GM23338 (cell line): ENCODE data around the gene PHF1. TPM values are rescaled to one million over a fixed set of nuclear protein-coding genes. Genes with fewer than 3 reads are reported as not detected.
A peak's percentile ranks its signal among the peaks of the same experiment; 100 is the strongest.

Experiments
- ATAC-seq: fragments of 200-7000 bp; cut with Tn5 transposase; 3 replicates; pipeline ENCODE4 v1.9.1; 2020
- DNase-seq: peaks from one replicate; pipeline ENCODE4 v3.0.0-alpha.2; 2015; ENCODE audit warnings: low spot score
- H2AFZ ChIP-seq: fragments of 200-600 bp; sonication (generic); 2 replicates; pipeline ENCODE4 v1.8.0; 2016; ENCODE audit warnings: antibody characterized with exemption, mild to moderate bottlenecking, moderate library complexity
- H3F3A ChIP-seq: fragments of 200-600 bp; sonication (generic); replicated peaks from 2 replicates; pipeline ENCODE4 v1.8.0; 2017; ENCODE audit warnings: antibody characterized with exemption, mixed run types, low read depth
- H3K27ac ChIP-seq: fragments of 200-600 bp; sonication (generic); 2 replicates; pipeline ENCODE4 v1.6.1; 2016; ENCODE audit warnings: low read depth
- H3K27me3 ChIP-seq: fragments of 200-600 bp; sonication (generic); 2 replicates; pipeline ENCODE4 v1.8.0; 2016; ENCODE audit warnings: mild to moderate bottlenecking, mixed run types, moderate library complexity; ENCODE audit not compliant: insufficient read depth
- H3K36me3 ChIP-seq: fragments of 200-600 bp; sonication (generic); 2 replicates; pipeline ENCODE4 v1.8.0; 2016; ENCODE audit warnings: mild to moderate bottlenecking; ENCODE audit not compliant: insufficient read depth
- H3K4me1 ChIP-seq: fragments of 200-600 bp; sonication (generic); 2 replicates; pipeline ENCODE4 v1.8.0; 2016; ENCODE audit warnings: mild to moderate bottlenecking, moderate library complexity; ENCODE audit not compliant: insufficient read depth
- H3K4me2 ChIP-seq: fragments of 200-600 bp; sonication (generic); 2 replicates; pipeline ENCODE4 v1.7.1; 2017; ENCODE audit warnings: mixed run types
- H3K4me3 ChIP-seq: fragments of 200-600 bp; sonication (generic); 2 replicates; pipeline ENCODE4 v1.6.1; 2016; ENCODE audit warnings: mixed run types
- H3K79me2 ChIP-seq: fragments of 200-600 bp; sonication (generic); replicated peaks from 2 replicates; pipeline ENCODE4 v1.8.0; 2017; ENCODE audit warnings: mild to moderate bottlenecking; ENCODE audit not compliant: insufficient read depth
- H3K9me2 ChIP-seq: fragments of 200-600 bp; sonication (generic); 2 replicates; pipeline ENCODE4 v1.8.0; 2017; ENCODE audit not compliant: insufficient read depth
- H4K20me1 ChIP-seq: fragments of 200-600 bp; sonication (generic); replicated peaks from 2 replicates; pipeline ENCODE4 v1.8.0; 2017; ENCODE audit warnings: mild to moderate bottlenecking; ENCODE audit not compliant: insufficient read depth
- H3K27ac Mint-ChIP-seq: 2 replicates; pipeline ENCODE4 v1.8.0; 2020; ENCODE audit warnings: inconsistent platforms, mild to moderate bottlenecking, moderate library complexity, mixed read lengths
- H3K27me3 Mint-ChIP-seq: 3 replicates; pipeline ENCODE4 v1.8.0; 2022; ENCODE audit warnings: low read depth, mild to moderate bottlenecking, moderate library complexity, mixed read lengths, inconsistent platforms; ENCODE audit not compliant: insufficient read depth, poor library complexity
- H3K36me3 Mint-ChIP-seq: 3 replicates; pipeline ENCODE4 v1.8.0; 2021; ENCODE audit warnings: low read depth, mild to moderate bottlenecking, inconsistent platforms, moderate library complexity, mixed read lengths
- H3K4me1 Mint-ChIP-seq: 3 replicates; pipeline ENCODE4 v1.8.0; 2020; ENCODE audit warnings: mild to moderate bottlenecking, inconsistent platforms, mixed read lengths
- H3K4me3 Mint-ChIP-seq: 3 replicates; pipeline ENCODE4 v1.8.0; 2021; ENCODE audit warnings: moderate library complexity, mild to moderate bottlenecking, inconsistent platforms, mixed read lengths
- H3K9me3 Mint-ChIP-seq: 3 replicates; pipeline ENCODE4 v1.8.0; 2020; ENCODE audit warnings: moderate library complexity, mild to moderate bottlenecking, inconsistent platforms, mixed read lengths
- EZH2 ChIP-seq: fragments of 200-600 bp; sonication (generic); IDR thresholded peaks from one replicate; pipeline ENCODE4 v1.8.0; 2017; ENCODE audit warnings: antibody characterized with exemption, mild to moderate bottlenecking, low read depth; ENCODE audit not compliant: unreplicated experiment
- EZH2phosphoT487 ChIP-seq: fragments of 200-600 bp; sonication (generic); IDR thresholded peaks from one replicate; pipeline ENCODE4 v1.8.1; 2018; ENCODE audit warnings: antibody characterized with exemption; ENCODE audit not compliant: unreplicated experiment
- ZNF114 ChIP-seq: fragments of 250-450 bp; sonication (Bioruptor Pico); IDR thresholded peaks from 2 replicates; pipeline ENCODE4 v1.5.0; 2020; ENCODE audit warnings: mild to moderate bottlenecking, moderate library complexity
- polyA plus RNA-seq: library from polyadenylated mRNA; unstranded; fragments of >200 nt; fragmentation: Nextera tagmentation; extraction: Ambion mirVana; gene quantifications from 2 replicates; pipeline ENCODE4 v1.2.1, GENCODE V29; 2016
- total RNA-seq: library from RNA; depleted of rRNA; stranded (reverse); fragments of >200 nt; shearing (Covaris generic); gene quantifications from 2 replicates; pipeline ENCODE4 v1.2.3, GENCODE V29; 2014
- TF ChIP-seq, protein P1 (sequence below): fragments of 250-450 bp; sonication (Bioruptor Pico); IDR thresholded peaks from 2 replicates; pipeline ENCODE4 v1.5.0; 2020; ENCODE audit warnings: mild to moderate bottlenecking, moderate library complexity
- TF ChIP-seq, protein P2 (sequence below): IDR thresholded peaks from 2 replicates; pipeline ENCODE4 v1.6.1; 2016; ENCODE audit warnings: antibody characterized with exemption

The PHF1 gene
- total and polyA plus RNA-seq, 2 experiments from 2014 or later: 29.4 to 46.7 TPM

DNA sequence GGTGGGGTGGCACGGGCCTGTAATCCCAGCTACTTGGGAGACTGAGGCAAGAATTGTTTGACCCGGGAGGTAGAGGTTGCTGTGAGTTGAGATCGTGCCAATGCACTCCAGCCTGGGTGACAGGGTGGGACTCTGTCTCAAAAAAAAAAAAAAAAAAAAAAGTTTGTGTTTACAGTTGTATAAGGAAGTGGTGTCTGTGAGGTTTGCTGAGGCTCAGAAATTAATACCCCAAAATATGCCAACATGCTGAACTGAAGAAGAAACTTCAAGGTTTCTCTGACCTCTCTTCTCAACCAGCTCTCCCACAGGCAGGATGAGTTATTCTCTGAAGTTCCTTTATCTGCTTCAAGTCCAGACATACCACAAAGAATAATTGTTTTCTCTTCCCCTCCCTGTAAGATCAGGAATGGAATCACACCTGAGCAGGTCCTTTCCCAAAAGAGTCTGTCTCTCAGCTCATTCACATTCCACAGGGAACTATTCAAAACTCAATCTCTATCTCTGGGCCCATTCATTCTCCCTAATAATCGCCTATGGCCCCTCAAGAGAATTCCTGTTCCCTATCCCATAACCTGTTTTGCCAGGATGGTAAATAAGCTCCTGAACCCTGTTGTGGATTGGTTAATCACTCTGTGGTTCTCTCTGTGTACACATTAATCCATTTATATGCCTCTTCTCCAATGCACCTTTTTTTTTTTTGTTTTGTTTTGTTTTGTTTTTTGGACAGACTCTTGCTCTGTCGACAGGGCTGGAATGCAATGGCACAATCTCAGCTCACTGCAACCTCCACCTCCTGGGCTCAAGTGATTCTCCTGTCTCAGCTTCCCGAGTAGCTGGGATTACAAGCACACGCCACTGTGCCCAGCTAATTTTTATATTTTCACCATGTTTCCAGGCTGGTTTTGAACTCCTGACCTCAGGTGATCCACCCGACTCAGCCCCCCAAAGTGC, 36.6 kb upstream of the PHF1 start:
- H3K27me3 ChIP-seq: no peaks in the 10 kb centered on the region
- TF ChIP-seq EZH2 (no peak), EZH2phosphoT487 (no peak), ZNF114 (CRISPR knock-in tag) (no peak)
- TF ChIP-seq, protein P1, sequence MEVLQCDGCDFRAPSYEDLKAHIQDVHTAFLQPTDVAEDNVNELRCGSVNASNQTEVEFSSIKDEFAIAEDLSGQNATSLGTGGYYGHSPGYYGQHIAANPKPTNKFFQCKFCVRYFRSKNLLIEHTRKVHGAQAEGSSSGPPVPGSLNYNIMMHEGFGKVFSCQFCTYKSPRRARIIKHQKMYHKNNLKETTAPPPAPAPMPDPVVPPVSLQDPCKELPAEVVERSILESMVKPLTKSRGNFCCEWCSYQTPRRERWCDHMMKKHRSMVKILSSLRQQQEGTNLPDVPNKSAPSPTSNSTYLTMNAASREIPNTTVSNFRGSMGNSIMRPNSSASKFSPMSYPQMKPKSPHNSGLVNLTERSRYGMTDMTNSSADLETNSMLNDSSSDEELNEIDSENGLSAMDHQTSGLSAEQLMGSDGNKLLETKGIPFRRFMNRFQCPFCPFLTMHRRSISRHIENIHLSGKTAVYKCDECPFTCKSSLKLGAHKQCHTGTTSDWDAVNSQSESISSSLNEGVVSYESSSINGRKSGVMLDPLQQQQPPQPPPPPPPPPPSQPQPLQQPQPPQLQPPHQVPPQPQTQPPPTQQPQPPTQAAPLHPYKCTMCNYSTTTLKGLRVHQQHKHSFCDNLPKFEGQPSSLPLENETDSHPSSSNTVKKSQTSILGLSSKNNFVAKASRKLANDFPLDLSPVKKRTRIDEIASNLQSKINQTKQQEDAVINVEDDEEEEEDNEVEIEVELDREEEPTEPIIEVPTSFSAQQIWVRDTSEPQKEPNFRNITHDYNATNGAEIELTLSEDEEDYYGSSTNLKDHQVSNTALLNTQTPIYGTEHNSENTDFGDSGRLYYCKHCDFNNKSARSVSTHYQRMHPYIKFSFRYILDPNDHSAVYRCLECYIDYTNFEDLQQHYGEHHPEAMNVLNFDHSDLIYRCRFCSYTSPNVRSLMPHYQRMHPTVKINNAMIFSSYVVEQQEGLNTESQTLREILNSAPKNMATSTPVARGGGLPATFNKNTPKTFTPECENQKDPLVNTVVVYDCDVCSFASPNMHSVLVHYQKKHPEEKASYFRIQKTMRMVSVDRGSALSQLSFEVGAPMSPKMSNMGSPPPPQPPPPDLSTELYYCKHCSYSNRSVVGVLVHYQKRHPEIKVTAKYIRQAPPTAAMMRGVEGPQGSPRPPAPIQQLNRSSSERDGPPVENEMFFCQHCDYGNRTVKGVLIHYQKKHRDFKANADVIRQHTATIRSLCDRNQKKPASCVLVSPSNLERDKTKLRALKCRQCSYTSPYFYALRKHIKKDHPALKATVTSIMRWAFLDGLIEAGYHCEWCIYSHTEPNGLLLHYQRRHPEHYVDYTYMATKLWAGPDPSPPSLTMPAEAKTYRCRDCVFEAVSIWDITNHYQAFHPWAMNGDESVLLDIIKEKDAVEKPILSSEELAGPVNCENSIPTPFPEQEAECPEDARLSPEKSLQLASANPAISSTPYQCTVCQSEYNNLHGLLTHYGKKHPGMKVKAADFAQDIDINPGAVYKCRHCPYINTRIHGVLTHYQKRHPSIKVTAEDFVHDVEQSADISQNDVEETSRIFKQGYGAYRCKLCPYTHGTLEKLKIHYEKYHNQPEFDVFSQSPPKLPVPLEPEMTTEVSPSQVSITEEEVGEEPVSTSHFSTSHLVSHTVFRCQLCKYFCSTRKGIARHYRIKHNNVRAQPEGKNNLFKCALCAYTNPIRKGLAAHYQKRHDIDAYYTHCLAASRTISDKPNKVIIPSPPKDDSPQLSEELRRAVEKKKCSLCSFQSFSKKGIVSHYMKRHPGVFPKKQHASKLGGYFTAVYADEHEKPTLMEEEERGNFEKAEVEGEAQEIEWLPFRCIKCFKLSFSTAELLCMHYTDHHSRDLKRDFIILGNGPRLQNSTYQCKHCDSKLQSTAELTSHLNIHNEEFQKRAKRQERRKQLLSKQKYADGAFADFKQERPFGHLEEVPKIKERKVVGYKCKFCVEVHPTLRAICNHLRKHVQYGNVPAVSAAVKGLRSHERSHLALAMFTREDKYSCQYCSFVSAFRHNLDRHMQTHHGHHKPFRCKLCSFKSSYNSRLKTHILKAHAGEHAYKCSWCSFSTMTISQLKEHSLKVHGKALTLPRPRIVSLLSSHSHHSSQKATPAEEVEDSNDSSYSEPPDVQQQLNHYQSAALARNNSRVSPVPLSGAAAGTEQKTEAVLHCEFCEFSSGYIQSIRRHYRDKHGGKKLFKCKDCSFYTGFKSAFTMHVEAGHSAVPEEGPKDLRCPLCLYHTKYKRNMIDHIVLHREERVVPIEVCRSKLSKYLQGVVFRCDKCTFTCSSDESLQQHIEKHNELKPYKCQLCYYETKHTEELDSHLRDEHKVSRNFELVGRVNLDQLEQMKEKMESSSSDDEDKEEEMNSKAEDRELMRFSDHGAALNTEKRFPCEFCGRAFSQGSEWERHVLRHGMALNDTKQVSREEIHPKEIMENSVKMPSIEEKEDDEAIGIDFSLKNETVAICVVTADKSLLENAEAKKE: no peak
- TF ChIP-seq, protein P2, sequence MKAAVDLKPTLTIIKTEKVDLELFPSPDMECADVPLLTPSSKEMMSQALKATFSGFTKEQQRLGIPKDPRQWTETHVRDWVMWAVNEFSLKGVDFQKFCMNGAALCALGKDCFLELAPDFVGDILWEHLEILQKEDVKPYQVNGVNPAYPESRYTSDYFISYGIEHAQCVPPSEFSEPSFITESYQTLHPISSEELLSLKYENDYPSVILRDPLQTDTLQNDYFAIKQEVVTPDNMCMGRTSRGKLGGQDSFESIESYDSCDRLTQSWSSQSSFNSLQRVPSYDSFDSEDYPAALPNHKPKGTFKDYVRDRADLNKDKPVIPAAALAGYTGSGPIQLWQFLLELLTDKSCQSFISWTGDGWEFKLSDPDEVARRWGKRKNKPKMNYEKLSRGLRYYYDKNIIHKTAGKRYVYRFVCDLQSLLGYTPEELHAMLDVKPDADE: no peak
- no peak for DNase-seq
- no peaks in the 10 kb centered on the region for H3K36me3 ChIP-seq
- H3K9me3 Mint-ChIP-seq: no peaks in the 10 kb centered on the region
- no peaks in the 10 kb centered on the region for H3K79me2 ChIP-seq
- H3K36me3 Mint-ChIP-seq: no peaks in the 10 kb centered on the region
- peaks cover 8% of the 10 kb centered on the region for H3K27me3 Mint-ChIP-seq
- H3K27ac Mint-ChIP-seq: peak overlapping the region; percentile 18
- 0 out of 2 replicates have a peak, but pooled peaks cover 3% of the 10 kb centered on the region for H3F3A ChIP-seq
- peaks cover 31% of the 10 kb centered on the region for H3K4me1 Mint-ChIP-seq
- H3K27ac ChIP-seq: peak overlapping the region; percentile 78; the same call in 1 of the 2 replicates
- H2AFZ ChIP-seq: no peak overlapping the region
- no peaks in the 10 kb centered on the region for H4K20me1 ChIP-seq
- no peak; the same call in 2 of the 3 replicates for ATAC-seq
- H3K4me3 ChIP-seq: no peak overlapping the region
- no peak overlapping the region; the same call in 2 of the 3 replicates for H3K4me3 Mint-ChIP-seq
- no peaks in the 10 kb centered on the region for H3K9me2 ChIP-seq
- no peak overlapping the region for H3K4me2 ChIP-seq
- H3K4me1 ChIP-seq: peaks cover 27% of the 10 kb centered on the region
